GM19043 (cell line): Measurements from ENCODE around the gene C6orf89.

Experiments
- ATAC-seq: cut with Tn5 transposase; IDR thresholded peaks from one replicate; pipeline ENCODE4 v1.9.1; 2021; ENCODE audit warnings: low read depth; ENCODE audit not compliant: unreplicated experiment

Gene C6orf89, protein sequence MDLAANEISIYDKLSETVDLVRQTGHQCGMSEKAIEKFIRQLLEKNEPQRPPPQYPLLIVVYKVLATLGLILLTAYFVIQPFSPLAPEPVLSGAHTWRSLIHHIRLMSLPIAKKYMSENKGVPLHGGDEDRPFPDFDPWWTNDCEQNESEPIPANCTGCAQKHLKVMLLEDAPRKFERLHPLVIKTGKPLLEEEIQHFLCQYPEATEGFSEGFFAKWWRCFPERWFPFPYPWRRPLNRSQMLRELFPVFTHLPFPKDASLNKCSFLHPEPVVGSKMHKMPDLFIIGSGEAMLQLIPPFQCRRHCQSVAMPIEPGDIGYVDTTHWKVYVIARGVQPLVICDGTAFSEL

GRCh38 chr6:36885461-36886401 is at the start of gene C6orf89:
C6orf89 (plus strand) TSS chr6:36885952; CDS start chr6:36899445, 13,493 bp downstream.
- peak; percentile 96 for ATAC-seq

GRCh38 chr6:36836111-36837021 is 49.4 kb upstream of the C6orf89 start:
- no peak for ATAC-seq

DNA sequence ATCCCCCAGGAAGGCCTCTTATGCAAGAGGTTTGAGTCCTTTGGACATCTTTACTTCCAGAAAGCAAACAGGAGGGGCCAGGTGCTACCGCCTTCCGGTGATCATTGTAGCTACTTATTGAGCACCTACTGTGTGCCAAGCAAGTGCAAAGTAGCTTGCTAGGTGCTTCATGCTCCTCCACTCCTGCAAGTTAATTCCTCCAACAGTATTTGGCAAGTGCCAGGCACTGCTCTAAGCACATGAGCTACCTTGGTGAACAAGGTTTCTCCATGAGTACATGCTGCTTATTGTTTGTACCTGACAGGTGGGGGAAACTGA is 48.8 kb upstream of the C6orf89 start:
- no peak for ATAC-seq

GRCh38 chr6:36837686-36838085 is 48.1 kb upstream of the C6orf89 start:
- no peak for ATAC-seq

DNA sequence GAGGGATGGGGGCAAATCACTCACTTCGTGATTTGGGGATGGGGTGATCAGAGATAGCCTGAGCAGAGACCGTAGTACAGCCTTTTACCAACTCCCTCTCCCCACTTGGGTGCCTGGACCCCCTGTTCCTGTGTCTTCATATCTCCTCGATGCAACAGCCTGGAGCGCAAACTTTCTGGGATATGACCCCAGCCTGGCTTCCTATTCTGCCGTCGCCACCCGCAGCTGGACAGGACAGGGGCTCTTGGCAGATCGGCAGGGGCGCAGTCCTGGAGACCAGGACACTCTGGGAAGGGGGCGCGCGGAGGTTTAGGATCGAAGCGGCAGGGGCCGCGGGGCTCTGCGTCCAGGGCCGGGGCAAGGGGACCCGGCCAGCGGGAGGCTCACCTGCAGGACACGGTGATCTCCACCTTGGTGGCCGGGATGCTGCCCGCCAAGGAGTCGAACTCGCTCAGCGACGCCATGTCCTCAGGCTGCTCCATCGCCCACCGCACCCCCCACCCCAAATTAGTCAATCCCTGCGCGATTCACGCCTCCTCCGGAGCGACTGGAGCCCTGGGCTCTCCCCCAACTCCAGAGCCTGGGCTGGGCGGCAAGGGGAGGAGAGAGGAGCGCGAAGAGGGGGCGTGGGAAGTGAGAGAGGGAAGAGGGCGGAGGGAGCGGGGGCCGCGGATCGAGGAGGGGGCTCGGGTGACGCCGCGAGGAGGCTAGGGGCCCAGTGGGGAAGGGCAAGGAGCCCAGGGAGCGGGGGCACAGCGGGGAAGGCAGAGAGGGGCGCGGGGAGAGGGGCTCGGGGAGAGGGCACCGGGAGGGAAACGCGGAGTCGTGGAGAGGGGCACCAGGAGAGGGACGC is 46.6 kb upstream of the C6orf89 start, which contains the start of gene CPNE5:
Gene CPNE5, minus strand, starts transcription at position 549 of the 853 bp plus-strand sequence. Its CDS starts 67 bp downstream, at position 482.
- no peak for ATAC-seq

DNA sequence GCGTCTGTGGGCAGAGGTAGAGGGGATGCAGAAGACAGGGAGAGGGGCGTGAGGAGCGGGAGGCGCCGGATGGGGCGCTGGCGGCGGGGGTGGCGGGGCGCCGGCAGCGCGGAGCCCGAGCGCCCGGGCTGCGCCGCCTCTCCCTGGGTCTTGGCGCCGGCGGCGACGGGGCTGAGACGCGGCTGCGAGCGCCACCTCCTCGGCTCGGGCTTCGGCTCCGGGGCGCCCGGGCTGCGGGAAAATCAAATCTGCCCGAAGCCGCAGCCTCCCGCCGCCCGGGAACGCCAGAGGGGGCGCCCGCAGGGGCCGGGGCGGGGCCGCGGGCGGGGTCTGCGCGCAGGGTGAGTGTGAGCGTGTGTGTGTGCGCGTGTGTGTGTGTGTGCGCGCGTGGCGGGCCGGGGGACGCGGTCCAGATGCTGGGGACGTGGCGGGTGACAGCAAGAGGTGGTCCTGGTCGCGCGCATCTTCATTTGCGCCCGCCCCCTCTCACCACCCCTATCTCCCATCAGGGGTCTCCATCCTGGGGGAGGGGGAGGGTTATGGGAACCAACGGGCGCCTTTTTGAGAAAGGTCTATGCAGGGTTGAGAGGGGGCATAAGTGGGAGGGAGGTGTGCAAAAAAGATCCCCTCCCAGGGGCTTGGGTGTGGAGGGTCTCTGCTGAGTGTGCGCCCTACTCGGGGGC is 45.9 kb upstream of the C6orf89 start:
- ATAC-seq = no peak

DNA sequence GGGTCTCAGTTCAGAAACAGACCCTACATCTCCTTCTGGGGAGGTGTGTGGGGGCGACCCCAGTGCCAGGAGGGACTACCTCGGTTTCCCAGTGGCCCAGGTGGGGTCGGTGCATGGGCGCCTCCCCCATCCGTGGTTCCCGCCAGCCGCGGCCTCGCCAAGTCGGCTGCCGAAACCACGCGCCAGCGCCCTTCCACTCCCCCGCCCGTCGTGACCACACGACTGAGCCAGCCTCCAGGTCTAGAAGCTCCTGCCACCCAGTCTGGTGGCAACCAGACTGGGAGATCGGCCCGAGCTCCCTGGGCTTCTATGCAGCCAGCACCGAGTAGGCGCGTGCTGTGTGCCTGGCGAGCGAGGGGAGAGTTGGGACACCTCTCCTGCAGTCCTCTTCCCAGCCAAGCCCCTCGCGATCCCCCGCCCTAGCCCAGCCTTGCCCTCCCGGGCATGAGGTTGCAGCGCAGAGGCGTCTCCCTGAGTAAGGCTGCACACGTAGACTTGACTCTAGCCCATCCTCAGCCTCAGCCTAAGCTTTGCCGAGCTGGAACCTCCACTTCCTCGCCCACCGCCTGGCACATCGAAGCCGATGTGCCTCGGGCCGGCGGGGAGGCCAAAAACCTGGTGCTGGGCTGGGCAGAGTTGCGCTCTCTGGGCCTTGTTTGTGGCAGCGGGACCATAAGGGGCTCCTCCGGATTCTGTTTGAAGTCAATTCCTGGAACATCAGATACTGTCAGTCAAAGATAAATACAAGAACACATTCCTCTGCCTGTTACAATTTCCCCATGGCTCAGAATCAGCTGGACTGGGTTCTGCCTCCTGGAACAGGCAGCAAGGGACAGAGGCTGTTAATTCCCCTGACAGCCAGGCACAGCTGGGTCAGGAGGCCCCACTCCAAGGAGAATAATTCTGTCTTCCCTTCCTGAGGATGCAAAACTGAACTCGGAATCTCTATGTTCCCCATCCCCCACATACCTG is 45.0 kb upstream of the C6orf89 start:
- ATAC-seq = no peak

GRCh38 chr6:36841756-36842155 is 44.0 kb upstream of the C6orf89 start:
- ATAC-seq = no peak

DNA sequence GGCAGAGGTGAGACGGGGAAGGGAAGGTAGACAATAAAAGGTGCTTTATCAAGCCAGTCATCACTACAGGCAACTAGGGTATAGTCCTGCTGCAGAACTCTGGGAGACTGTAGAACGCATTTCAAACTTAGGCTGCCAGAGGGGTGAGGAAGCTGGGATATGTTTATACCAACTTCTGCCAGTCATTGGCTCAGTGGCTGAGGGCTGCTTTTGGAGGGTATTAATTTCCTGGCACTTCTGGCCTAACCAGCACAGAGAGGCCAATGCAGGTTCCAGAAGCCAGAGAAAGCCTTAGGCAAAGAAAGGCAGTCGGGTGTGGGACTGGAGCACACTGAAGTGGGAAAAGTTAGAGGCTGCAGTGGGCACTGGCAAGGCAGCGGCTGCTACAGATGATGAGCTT is 42.6 kb upstream of the C6orf89 start:
- no peak for ATAC-seq

GRCh38 chr6:36844232-36845170 is 41.3 kb upstream of the C6orf89 start:
- ATAC-seq = no peak

DNA sequence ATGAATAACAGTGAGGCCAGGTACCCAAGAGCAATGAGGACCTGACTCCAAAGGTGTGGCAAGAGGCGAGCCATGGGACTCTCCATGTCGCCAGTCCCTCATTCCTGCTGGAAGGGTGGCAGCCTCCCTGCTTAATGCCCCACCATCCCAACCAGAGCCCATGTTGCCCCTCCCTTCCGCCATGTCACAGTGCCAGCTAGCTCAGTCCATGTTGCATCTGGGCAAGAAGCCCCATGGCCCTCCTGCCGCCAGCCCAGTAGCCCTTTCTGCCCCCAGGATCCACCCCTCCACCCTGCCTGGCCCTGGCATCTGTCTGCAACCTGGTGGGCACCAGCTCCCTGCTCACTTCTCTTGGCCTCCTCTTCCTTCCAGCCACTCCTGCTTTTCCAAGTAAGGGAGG is 40.5 kb upstream of the C6orf89 start:
- ATAC-seq = no peak

- no peak for ATAC-seq
Measured at GRCh38 chr6:36847152-36847551, 38.6 kb upstream of the C6orf89 start.

GRCh38 chr6:36847991-36848390 is 37.8 kb upstream of the C6orf89 start:
- ATAC-seq = no peak

DNA sequence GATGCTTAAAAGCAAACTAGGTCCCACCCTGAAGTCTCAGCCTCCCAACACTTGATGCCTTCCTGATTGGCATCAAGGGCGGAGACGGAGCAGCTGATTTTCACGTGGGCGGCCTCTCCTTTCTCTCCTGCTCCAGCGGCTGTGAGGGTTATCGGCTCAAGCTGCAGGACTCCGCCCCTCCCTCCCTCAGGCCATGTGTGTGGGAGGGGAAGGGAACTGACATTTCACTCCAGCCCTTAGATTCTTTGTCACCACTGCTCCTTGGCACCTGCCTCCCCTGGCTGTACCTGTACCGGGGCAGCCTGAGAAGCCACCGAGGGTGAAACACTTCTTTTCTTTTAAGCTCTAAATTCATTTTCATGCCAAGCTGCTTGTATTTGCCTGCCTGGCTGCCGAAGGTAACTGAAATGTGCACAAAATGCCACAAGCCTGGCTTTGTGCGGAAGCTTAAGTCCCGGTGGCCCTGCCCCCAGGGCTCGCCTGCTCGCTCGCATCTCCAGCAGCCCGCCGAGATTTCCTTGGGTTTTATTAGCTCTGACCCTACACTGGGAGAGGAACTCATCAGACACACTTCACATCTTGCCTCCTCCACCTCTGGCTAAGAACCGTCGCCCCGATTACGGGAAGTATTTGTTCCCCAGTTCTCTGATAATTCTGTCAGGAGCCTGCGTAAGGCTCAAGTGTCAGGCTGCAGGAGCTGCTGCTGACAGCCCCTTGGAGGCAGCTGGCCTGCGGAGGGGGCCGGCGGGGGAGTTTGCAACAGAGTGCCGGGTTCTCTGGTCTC is 36.9 kb upstream of the C6orf89 start:
- ATAC-seq = no peak

DNA sequence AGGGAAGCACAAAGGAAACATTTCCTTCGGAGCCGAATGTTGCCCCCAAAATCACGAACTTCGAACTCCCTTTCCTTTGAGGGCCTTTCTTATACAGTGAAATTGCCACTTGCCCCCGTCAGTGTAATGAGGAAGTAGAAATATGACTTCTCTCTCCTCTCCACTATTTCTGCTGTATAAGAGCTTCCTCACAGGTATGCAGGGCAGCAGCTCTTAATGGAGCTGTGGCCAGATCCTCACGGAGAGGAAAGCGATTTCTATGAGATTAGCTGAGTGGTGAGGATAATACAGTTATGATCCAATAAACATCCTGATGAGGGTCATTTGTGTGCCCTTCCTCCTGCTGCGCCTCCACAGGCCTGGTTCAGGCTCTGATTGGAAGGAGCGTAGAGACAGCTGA is 35.7 kb upstream of the C6orf89 start:
- no peak for ATAC-seq

GRCh38 chr6:36851149-36851614 is 34.6 kb upstream of the C6orf89 start:
- no peak for ATAC-seq
